ENCODE results near the gene UNG. TPM values are rescaled to one million over a fixed set of nuclear protein-coding genes. Genes with fewer than 3 reads are reported as not detected.
A peak's percentile ranks its signal among the peaks of the same experiment; 100 is the strongest.
"Not testable (repeated sequence)": the region's sequence is repeated elsewhere in the genome, so short reads cannot be mapped to it uniquely, and the experiment has no call there.

UNG gene
- total and polyA plus RNA-seq, 5 donors: 10.3 to 16.6 (median 10.6) TPM

GRCh38 chr12:109139360-109139759, 42.0 kb downstream of the UNG start:
- DNase-seq: no peak
- Histone ChIP-seq H3K9me3 (ENCODE audit: control insufficient read depth, low read length) (no peaks in the 10 kb centered on the region), H3K27me3 (ENCODE audit: control insufficient read depth, insufficient read depth) (no peaks in the 10 kb centered on the region), H3K4me3 (ENCODE audit: low read length) (no peak overlapping the region), H3K27ac (ENCODE audit: low read length) (peak overlapping the region; percentile 36), H3K4me1 (ENCODE audit: control insufficient read depth, insufficient read depth, low read length) (peaks cover 6% of the 10 kb centered on the region)
- intact Hi-C loops (cut with DNase I): no loop called here
- WGBS: 71% methylated on average over 9 of the region's 9 CpGs
- peak; percentile 15 to 20 for ATAC-seq

GRCh38 chr12:109139791-109140190, 42.4 kb downstream of the UNG start:
- H3K27me3 ChIP-seq (ENCODE audit: control insufficient read depth, insufficient read depth): no peaks in the 10 kb centered on the region
- no peaks in the 10 kb centered on the region for H3K9me3 ChIP-seq (ENCODE audit: control insufficient read depth, low read length)
- no peak overlapping the region for H3K4me3 ChIP-seq (ENCODE audit: low read length)
- WGBS: 73% methylated on average over 7 of the region's 7 CpGs
- peaks cover 3% of the 10 kb centered on the region for H3K4me1 ChIP-seq (ENCODE audit: control insufficient read depth, insufficient read depth, low read length)
- intact Hi-C loops (cut with DNase I): no loop called here
- peak overlapping the region; percentile 36 for H3K27ac ChIP-seq (ENCODE audit: low read length)
- DNase-seq: no peak
- ATAC-seq: peak in 1 of 2 donors; percentile 11

- no peak for ATAC-seq
- no peak for DNase-seq
- Histone ChIP-seq H3K27me3 (ENCODE audit: control insufficient read depth, insufficient read depth) (no peaks in the 10 kb centered on the region), H3K27ac (ENCODE audit: low read length) (no peak overlapping the region), H3K4me3 (ENCODE audit: low read length) (no peak overlapping the region), H3K9me3 (ENCODE audit: control insufficient read depth, low read length) (no peaks in the 10 kb centered on the region), H3K4me1 (ENCODE audit: control insufficient read depth, insufficient read depth, low read length) (peaks cover 3% of the 10 kb centered on the region)
- intact Hi-C loops (cut with DNase I): no loop called here
- WGBS: 87% methylated on average over 4 of the region's 4 CpGs
Observed at GRCh38 chr12:109140560-109140959, 43.2 kb downstream of the UNG start.

- DNase-seq (no peak), ATAC-seq (no peak)
- Histone ChIP-seq H3K4me3 (ENCODE audit: low read length) (no peak overlapping the region), H3K27ac (ENCODE audit: low read length) (no peak overlapping the region), H3K4me1 (ENCODE audit: control insufficient read depth, insufficient read depth, low read length) (peaks cover 4% of the 10 kb centered on the region), H3K27me3 (ENCODE audit: control insufficient read depth, insufficient read depth) (no peaks in the 10 kb centered on the region), H3K9me3 (ENCODE audit: control insufficient read depth, low read length) (no peaks in the 10 kb centered on the region)
- WGBS: 54% methylated on average over 4 of the region's 4 CpGs
- intact Hi-C loops (cut with DNase I): no loop called here
Observed at GRCh38 chr12:109144224-109144623, 46.8 kb downstream of the UNG start.

GRCh38 chr12:109147126-109147525, 49.7 kb downstream of the UNG start:
- H3K4me3 ChIP-seq (ENCODE audit: low read length); H3K9me3 ChIP-seq (ENCODE audit: control insufficient read depth, low read length); H3K27ac ChIP-seq (ENCODE audit: low read length); intact Hi-C loops (cut with DNase I); ATAC-seq; DNase-seq; H3K4me1 ChIP-seq (ENCODE audit: control insufficient read depth, insufficient read depth, low read length); H3K27me3 ChIP-seq (ENCODE audit: control insufficient read depth, insufficient read depth): not testable (repeated sequence)
- 98% methylated on average over 1 of the region's 1 CpG for WGBS

GRCh38 chr12:109147954-109148353, 50.6 kb downstream of the UNG start:
- Histone ChIP-seq H3K9me3 (ENCODE audit: control insufficient read depth, low read length) (no peaks in the 10 kb centered on the region), H3K27me3 (ENCODE audit: control insufficient read depth, insufficient read depth) (no peaks in the 10 kb centered on the region), H3K27ac (ENCODE audit: low read length) (peak overlapping the region; percentile 49), H3K4me1 (ENCODE audit: control insufficient read depth, insufficient read depth, low read length) (peaks cover 7% of the 10 kb centered on the region), H3K4me3 (ENCODE audit: low read length) (no peak overlapping the region)
- 30% methylated on average over 2 of the region's 2 CpGs for WGBS
- DNase-seq (peak in 2 of 3 donors; percentile 55 to 70), ATAC-seq (peak; percentile 82 to 88)
- intact Hi-C loops (cut with DNase I): no loop called here

GRCh38 chr12:109150124-109150640, 52.8 kb downstream of the UNG start:
- peaks cover 7% of the 10 kb centered on the region for H3K4me1 ChIP-seq (ENCODE audit: control insufficient read depth, insufficient read depth, low read length)
- DNase-seq: no peak
- H3K9me3 ChIP-seq (ENCODE audit: control insufficient read depth, low read length): no peaks in the 10 kb centered on the region
- no peaks in the 10 kb centered on the region for H3K27me3 ChIP-seq (ENCODE audit: control insufficient read depth, insufficient read depth)
- H3K4me3 ChIP-seq (ENCODE audit: low read length): no peak overlapping the region
- WGBS: 89% methylated on average over 9 of the region's 9 CpGs
- H3K27ac ChIP-seq (ENCODE audit: low read length): no peak overlapping the region
- intact Hi-C loops (cut with DNase I): loop anchor here in 1 of 4 donors (5.0 kb wide), 1 partner anchor 33 kb away; the partner anchor contains the start of gene ACACB
- ATAC-seq: no peak

GRCh38 chr12:109151457-109151856, 54.1 kb downstream of the UNG start:
- intact Hi-C loops (cut with DNase I): loop anchor here in 1 of 4 donors (5.0 kb wide), 1 partner anchor 34 kb away; the partner anchor contains the start of gene ACACB
- no peak overlapping the region for H3K27ac ChIP-seq (ENCODE audit: low read length)
- H3K27me3 ChIP-seq (ENCODE audit: control insufficient read depth, insufficient read depth): no peaks in the 10 kb centered on the region
- peaks cover 7% of the 10 kb centered on the region for H3K4me1 ChIP-seq (ENCODE audit: control insufficient read depth, insufficient read depth, low read length)
- no peak overlapping the region for H3K4me3 ChIP-seq (ENCODE audit: low read length)
- no peaks in the 10 kb centered on the region for H3K9me3 ChIP-seq (ENCODE audit: control insufficient read depth, low read length)
- ATAC-seq (no peak), DNase-seq (no peak)
- WGBS: 94% methylated on average over 4 of the region's 4 CpGs

- Histone ChIP-seq H3K9me3 (ENCODE audit: control insufficient read depth, low read length) (no peaks in the 10 kb centered on the region), H3K27ac (ENCODE audit: low read length) (peak overlapping the region; percentile 55), H3K4me1 (ENCODE audit: control insufficient read depth, insufficient read depth, low read length) (peaks cover 16% of the 10 kb centered on the region), H3K27me3 (ENCODE audit: control insufficient read depth, insufficient read depth) (no peaks in the 10 kb centered on the region), H3K4me3 (ENCODE audit: low read length) (peak overlapping the region; percentile 79)
- DNase-seq (peak in 1 of 3 donors; percentile 65), ATAC-seq (peak; percentile 0 to 10)
- intact Hi-C loops (cut with DNase I): loop anchor here in 1 of 4 donors (5.0 kb wide), 1 partner anchor 37 kb away; the partner anchor contains the start of gene ACACB
- WGBS: 32% methylated on average over 18 of the region's 18 CpGs
Observed at GRCh38 chr12:109153821-109154441, 56.5 kb downstream of the UNG start.

GRCh38 chr12:109154451-109155438, 57.3 kb downstream of the UNG start:
- Histone ChIP-seq H3K4me1 (ENCODE audit: control insufficient read depth, insufficient read depth, low read length) (peaks cover 14% of the 10 kb centered on the region), H3K4me3 (ENCODE audit: low read length) (peak overlapping the region; percentile 79), H3K27ac (ENCODE audit: low read length) (peak overlapping the region; percentile 87), H3K27me3 (ENCODE audit: control insufficient read depth, insufficient read depth) (no peaks in the 10 kb centered on the region), H3K9me3 (ENCODE audit: control insufficient read depth, low read length) (no peaks in the 10 kb centered on the region)
- WGBS: 2% methylated on average over 61 of the region's 61 CpGs
- intact Hi-C loops (cut with DNase I): loop anchor here in 2 of 4 donors (5.0 kb wide), 2 partner anchors 37 to 42 kb away; partner anchors contain the start of gene ACACB (in 1 of the 2)
- ATAC-seq: peak; percentile 97 to 98
- peak; percentile 89 to 96 (median 95) for DNase-seq
